BLaER1 (cell line): ENCODE data around the gene GPS2.

ENCODE experiments used
- H3K27ac ChIP-seq: shearing (Covaris generic); formaldehyde crosslinking; 2 replicates; pipeline ENCODE4 v1.8.1; 2022
- H3K27me3 ChIP-seq: shearing (Covaris generic); formaldehyde crosslinking; 2 replicates; pipeline ENCODE4 v1.8.1; 2022
- H3K36me3 ChIP-seq: shearing (Covaris generic); formaldehyde crosslinking; 2 replicates; pipeline ENCODE4 v1.8.1; 2022
- H3K4me1 ChIP-seq: shearing (Covaris generic); formaldehyde crosslinking; 2 replicates; pipeline ENCODE4 v1.8.1; 2022
- H3K4me2 ChIP-seq: shearing (Covaris generic); formaldehyde crosslinking; 2 replicates; pipeline ENCODE4 v1.8.1; 2022
- H3K4me3 ChIP-seq: shearing (Covaris generic); formaldehyde crosslinking; 2 replicates; pipeline ENCODE4 v1.8.1; 2022
- H3K9ac ChIP-seq: shearing (Covaris generic); formaldehyde crosslinking; 2 replicates; pipeline ENCODE4 v1.8.1; 2022
- H3K9me3 ChIP-seq: shearing (Covaris generic); formaldehyde crosslinking; 2 replicates; pipeline ENCODE4 v1.8.1; 2022
- H4K20me1 ChIP-seq: shearing (Covaris generic); formaldehyde crosslinking; 2 replicates; pipeline ENCODE4 v1.8.1; 2022
- Cebpa-rat ChIP-seq: shearing (Covaris generic); IDR thresholded peaks from 2 replicates; pipeline ENCODE4 v1.8.1; 2022

The GPS2 gene

DNA sequence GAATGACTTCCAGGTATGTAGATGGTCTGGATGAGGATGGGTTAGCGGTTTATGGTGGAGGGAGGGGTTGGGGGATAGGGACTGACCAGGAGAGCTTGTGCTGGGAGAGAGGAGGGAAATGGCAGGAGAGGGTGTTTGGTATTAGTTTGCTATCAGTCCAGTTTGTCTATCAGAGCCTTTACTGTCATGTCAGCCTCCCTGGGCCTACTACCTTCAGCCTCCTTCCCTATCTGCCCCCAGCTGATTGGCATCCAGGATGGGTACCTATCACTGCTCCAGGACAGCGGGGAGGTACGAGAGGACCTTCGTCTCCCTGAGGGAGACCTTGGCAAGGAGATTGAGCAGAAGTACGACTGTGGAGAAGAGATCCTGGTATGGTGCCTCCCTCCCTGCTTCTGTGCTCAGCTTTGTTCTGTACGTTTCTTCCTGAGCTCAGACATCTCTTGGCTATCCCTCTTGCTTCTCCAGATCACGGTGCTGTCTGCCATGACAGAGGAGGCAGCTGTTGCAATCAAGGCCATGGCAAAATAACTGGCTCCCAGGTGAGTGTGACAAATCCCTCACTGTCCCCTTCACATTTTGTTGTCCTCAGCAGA is 4.0 kb downstream of the GPS2 start:
- H3K27me3 ChIP-seq: no peaks in the 10 kb centered on the region

DNA sequence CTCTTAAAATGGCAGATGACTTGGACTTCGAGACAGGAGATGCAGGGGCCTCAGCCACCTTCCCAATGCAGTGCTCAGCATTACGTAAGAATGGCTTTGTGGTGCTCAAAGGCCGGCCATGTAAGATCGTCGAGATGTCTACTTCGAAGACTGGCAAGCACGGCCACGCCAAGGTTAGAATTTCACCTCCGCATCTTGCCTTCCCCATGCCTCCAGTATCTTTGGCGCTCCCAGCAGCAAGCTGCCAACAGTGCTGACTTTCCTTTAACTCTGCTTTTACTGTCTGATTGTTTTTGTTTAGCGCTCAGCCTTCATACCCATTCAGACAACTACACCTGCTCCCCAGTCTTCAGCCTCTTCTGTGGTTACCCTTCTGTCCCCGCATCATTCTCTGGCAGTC is 5.5 kb downstream of the GPS2 start:
- H3K4me1 ChIP-seq: peaks cover 58% of the 10 kb centered on the region

More for the DNA sequence above, 4.0 kb downstream of the GPS2 start:
- peaks cover 70% of the 10 kb centered on the region for H4K20me1 ChIP-seq
- no peak for TF ChIP-seq Cebpa-rat
- H3K4me1 ChIP-seq: peaks cover 60% of the 10 kb centered on the region
- H3K4me3 ChIP-seq: no peak overlapping the region
- H3K9ac ChIP-seq: peak overlapping the region; percentile 13; the same call in 1 of the 2 replicates
- no peak overlapping the region for H3K4me2 ChIP-seq
- H3K36me3 ChIP-seq: peaks cover 56% of the 10 kb centered on the region
- no peak overlapping the region for H3K27ac ChIP-seq
- no peaks in the 10 kb centered on the region for H3K9me3 ChIP-seq

DNA sequence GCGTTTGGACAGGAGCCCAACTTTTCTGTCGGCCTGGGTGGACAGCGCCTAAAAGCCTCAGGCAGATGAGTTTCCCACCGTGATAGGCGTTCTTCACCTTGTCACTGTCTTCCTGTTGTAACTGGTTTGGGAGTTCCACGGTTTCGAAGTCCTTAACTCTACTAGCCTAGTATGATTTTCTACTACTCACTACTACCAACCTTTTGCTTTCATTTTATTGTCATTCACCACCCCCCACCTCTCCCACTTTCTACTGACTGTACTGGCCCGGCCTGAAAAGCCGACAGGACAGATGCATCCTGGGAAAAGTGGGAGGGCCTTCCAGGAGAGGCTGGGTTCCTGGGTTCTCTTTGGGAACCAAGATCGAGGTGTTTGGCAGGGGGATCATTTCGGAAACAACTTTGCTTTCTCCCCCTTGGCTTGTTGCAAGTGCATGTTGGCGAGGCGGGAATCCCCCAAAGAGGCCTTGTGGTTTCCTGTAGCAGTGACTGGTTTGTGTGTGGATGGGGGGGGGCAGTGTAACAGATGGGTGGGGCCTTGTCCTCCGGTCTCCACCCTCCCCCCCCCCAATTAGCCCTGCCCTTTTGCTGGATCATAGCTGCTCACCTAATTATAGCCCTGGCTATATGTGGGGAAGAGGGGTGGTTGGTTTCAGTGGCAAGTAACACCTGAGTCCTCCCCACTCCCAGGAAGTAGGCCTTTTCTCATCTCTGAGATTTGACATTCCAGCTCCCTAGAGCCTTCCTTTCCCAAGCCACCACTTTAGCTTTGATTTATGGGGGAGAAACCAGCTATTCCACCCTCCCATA is 6.3 kb downstream of the GPS2 start:
- peaks cover 58% of the 10 kb centered on the region for H4K20me1 ChIP-seq

More for the DNA sequence above, 5.5 kb downstream of the GPS2 start:
- no peak overlapping the region for H3K27ac ChIP-seq
- 0 out of 2 replicates have a peak overlapping the region, but pooled peaks have one; percentile 99 for H3K9ac ChIP-seq
- peaks cover 50% of the 10 kb centered on the region for H3K36me3 ChIP-seq
- H3K4me2 ChIP-seq: peak overlapping the region; percentile 89
- no peaks in the 10 kb centered on the region for H3K9me3 ChIP-seq
- TF ChIP-seq Cebpa-rat: no peak
- no peaks in the 10 kb centered on the region for H3K27me3 ChIP-seq
- peak overlapping the region; percentile 85 for H3K4me3 ChIP-seq
- H4K20me1 ChIP-seq: peaks cover 66% of the 10 kb centered on the region

DNA sequence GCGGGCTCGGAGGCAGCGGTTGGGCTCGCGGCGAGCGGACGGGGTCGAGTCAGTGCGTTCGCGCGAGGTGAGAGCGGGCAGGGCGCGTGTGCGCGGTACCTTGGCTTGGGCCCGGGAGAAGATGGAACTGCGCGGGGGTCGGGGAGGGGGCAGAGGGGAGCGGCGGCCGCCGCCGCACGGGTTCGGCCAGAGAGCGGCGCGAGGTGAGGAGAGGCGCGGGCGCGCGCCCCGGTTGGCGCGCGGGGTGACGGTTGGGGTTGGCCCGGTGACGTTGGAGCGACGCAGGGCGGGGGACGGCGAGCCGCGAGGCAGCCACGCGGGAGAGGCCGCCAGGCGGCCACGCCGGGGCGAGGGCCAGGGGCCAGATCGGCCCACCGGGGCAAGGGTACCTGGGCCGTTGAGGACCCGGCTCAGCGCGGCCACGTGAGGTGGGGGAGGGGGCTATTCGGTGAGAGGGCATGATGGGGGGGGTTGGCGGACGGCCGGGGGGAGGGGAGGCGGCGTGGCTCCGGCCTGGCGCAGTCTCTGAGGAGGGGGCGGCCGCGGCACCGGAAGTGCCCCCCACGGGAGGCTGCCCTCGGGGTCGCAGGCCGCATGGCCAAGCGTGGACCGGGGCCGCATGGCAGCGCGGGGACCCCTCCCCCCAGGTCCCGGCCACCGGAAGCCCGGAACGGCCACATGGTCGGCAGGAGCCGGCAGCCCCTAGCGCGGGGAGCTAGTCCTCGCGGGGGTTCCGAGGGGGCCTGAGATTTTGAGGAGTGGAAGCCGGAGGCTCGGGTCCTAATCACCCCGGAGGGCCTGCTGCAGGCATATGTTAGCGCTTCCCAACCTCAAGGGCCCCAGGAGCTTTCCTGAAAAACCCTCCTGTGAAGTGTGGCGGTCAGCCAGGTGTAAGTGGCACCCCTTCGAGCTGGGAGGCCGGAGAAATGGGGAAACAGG is 7.2 kb downstream of the GPS2 start:
- Histone ChIP-seq H3K9ac (peak overlapping the region; percentile 99), H3K4me1 (peaks cover 42% of the 10 kb centered on the region), H4K20me1 (peaks cover 50% of the 10 kb centered on the region), H3K27me3 (no peaks in the 10 kb centered on the region), H3K4me3 (peak overlapping the region; percentile 85), H3K27ac (peak overlapping the region; percentile 98), H3K9me3 (no peaks in the 10 kb centered on the region), H3K4me2 (peak overlapping the region; percentile 89), H3K36me3 (peaks cover 39% of the 10 kb centered on the region)
- no peak for TF ChIP-seq Cebpa-rat

More for the DNA sequence above, 6.3 kb downstream of the GPS2 start:
- Histone ChIP-seq H3K4me2 (peak overlapping the region; percentile 89), H3K36me3 (peaks cover 47% of the 10 kb centered on the region), H3K4me1 (peaks cover 51% of the 10 kb centered on the region), H3K4me3 (peak overlapping the region; percentile 85), H3K27me3 (no peaks in the 10 kb centered on the region), H3K27ac (peak overlapping the region; percentile 98), H3K9me3 (no peaks in the 10 kb centered on the region), H3K9ac (peak overlapping the region; percentile 99)
- no peak for TF ChIP-seq Cebpa-rat

DNA sequence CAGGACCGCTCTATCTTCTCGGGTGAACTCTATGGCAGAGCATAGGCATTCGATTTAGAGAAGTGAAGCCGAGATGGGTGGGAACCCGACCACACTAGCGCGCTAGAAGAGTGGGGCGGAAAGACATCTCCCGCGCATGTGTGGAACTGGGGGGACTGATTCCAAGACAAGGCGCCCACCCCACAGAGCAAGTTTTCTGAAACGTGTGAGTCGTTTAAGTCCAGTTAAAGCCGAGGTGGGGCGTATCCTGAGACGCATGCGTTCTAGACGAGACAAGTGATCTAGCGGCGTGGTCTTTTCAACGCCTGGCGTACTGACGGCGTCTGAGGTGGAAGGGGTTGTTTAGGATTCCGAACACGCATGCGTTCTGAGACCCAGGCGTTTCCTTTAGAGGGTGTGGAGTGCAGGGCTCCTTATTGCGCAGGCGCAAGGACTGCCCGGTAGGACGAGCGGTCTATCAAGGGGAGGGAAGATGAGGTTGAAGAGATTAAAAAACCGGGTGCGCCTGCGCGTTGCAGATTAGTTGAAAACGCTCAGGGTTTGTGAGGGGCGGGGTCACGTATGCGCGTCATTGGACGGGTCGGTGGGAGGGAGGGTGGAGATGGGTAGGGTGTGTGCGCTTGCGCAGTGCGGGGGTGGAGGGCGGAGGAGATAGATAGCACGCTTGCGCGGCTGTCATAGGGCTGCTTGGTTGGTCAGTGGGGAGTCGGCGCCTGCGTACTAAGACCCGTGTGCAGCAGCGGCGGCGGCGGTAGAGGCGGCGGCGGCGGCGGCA is 8.1 kb downstream of the GPS2 start, which contains the start of gene EIF5A:
TSS of gene EIF5A (plus strand) at position 718 of the 775 bp plus-strand sequence. CDS start 2,008 bp downstream, outside the sequence.
- no peaks in the 10 kb centered on the region for H3K9me3 ChIP-seq
- H3K36me3 ChIP-seq: peaks cover 30% of the 10 kb centered on the region
- peak within 1 kb of the TSS; percentile 85 for H3K4me3 ChIP-seq
- H3K4me1 ChIP-seq: peaks cover 35% of the 10 kb centered on the region
- H3K27ac ChIP-seq: peak within 1 kb of the TSS; percentile 98
- no peak for TF ChIP-seq Cebpa-rat
- H4K20me1 ChIP-seq: peaks cover 41% of the 10 kb centered on the region
- no peaks in the 10 kb centered on the region for H3K27me3 ChIP-seq
- H3K9ac ChIP-seq: peak within 1 kb of the TSS; percentile 99
- peak within 1 kb of the TSS; percentile 89 for H3K4me2 ChIP-seq

DNA sequence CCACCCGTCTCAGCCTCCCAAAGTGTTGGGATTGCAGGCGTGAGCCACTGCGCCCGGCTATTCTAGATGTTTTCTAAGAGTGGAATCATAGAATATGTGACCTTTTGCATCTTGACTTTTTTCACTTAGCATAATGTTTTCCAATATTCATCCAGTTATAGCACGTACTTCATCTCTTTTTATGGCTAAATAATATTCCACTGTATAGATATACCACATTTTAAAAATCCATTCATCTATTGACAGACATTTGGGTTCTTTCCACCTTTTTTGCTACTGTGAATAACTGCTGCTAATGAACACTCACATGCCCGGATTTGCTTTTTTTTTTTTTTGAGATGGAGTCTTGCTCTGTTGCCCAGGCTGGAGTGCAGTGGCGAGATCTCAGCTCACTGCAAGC is 11.0 kb downstream of the GPS2 start:
- Histone ChIP-seq H3K4me2 (no peak overlapping the region), H4K20me1 (peaks cover 12% of the 10 kb centered on the region), H3K4me1 (peaks cover 11% of the 10 kb centered on the region), H3K9me3 (no peaks in the 10 kb centered on the region), H3K9ac (no peak overlapping the region), H3K27ac (no peak overlapping the region), H3K36me3 (peaks cover under 1% of the 10 kb centered on the region; the same call in 1 of the 2 replicates), H3K4me3 (no peak overlapping the region), H3K27me3 (no peaks in the 10 kb centered on the region)
- no peak for TF ChIP-seq Cebpa-rat

DNA sequence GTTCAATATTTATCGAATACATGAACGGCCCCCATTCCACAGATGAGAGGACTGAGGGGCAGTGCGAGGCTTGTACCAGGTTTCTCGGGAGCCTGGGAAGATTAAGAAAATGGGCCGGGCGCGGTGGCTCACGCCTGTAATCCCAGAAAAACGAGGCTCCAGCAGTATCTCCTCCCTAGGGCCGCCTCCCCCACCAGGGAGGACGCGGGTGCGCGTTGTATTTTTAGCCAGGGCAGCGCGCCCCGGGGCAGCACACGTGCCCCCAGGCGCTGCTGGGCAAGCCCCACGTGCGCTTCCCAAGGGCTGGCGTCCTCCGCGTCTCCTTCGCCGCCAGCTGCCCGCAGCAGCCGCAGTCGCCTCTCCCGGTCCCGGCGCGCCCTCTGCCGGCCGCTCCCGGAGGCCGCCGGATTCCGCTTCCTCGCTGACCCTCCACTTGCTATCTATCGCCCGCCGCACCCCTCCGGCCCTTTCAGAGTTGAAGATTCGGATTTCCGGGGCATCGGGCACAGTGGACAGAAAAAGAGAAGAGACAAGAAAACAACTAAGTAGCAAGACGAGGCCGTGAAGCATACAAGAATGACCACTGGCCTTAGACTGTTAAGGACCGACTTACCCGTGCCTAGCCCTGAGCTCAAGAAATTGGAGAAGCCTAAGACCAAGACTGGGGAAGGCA is 18.8 kb downstream of the GPS2 start:
- H3K4me1 ChIP-seq: peaks cover 42% of the 10 kb centered on the region
- H4K20me1 ChIP-seq: no peaks in the 10 kb centered on the region
- H3K4me3 ChIP-seq: peak overlapping the region; percentile 40
- no peak overlapping the region for H3K9ac ChIP-seq
- H3K27me3 ChIP-seq: peaks cover 59% of the 10 kb centered on the region
- H3K9me3 ChIP-seq: no peaks in the 10 kb centered on the region
- H3K27ac ChIP-seq: no peak overlapping the region
- no peaks in the 10 kb centered on the region for H3K36me3 ChIP-seq
- no peak for TF ChIP-seq Cebpa-rat
- peak overlapping the region; percentile 85 for H3K4me2 ChIP-seq
